ENCODE data around the gene SACS.
"Not testable (repeated sequence)": the region's sequence is repeated elsewhere in the genome, so short reads cannot be mapped to it uniquely, and the experiment has no call there.

Gene SACS

GRCh38 chr13:23314837-23315236 is 118.7 kb downstream of the SACS start:
- DNase-seq (ENCODE audit: low read depth in 2 of 2), result not testable (repeated sequence)

DNA sequence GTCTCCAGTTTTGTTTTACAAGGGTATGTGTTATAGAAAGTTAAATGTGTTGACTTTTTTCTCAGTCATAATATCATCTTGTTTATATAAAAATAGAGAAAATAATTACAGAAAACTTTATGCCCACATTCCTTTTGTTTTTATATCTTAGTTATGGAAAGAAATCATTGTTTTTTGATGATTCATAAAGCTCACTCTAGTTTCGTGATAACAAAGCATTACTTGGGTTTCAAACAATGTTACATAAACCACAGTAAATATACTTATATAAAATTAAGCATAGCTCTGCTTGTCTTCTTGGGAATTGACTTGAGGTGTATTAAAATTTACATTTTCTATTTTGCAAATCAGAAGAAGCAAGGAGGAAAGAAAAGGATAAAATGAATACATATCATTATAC is 140.9 kb downstream of the SACS start:
- no peak for DNase-seq (ENCODE audit: low read depth in 2 of 2)

DNA sequence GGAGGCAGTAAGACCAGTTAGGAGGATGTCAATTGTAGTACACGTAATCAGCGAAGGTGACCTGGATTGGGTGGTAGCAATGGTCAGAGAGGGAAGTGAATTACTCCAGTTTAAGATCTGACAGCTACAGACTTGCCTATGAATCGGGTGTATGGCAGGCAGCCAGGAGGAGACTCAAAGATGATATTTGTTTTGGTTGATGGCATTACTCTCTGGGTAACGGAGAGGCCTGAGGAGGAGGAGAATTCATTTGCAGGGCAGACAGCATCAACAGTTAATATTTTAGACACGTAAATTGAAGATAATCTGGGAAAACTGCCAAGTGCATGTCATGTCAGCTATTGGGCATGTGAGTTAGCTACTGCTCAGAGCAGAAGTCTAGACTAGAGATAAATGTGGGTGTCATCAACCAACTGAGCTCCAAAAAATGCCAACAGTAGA is 143.6 kb downstream of the SACS start:
- no peak for DNase-seq (ENCODE audit: low read depth in 2 of 2)

DNA sequence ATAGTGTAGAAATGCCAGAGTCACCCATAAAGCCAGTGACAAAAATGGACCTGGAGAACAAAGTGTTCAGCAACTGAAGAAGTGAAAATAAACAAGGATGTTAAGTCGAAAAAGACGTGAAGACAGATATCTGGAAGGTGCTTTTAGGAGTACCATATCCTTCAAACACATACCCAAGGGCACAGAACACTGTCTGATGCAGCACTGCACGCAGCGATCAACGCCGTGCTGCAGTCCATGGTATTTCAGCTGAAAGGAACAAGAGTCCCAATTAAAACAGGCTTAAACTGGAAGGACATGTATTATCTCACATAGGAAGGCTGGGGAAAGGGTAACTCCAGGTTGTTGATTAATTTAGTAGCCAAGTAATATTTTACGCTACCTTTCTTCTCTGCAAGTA is 144.5 kb downstream of the SACS start:
- DNase-seq (ENCODE audit: low read depth in 2 of 2), result no peak

DNA sequence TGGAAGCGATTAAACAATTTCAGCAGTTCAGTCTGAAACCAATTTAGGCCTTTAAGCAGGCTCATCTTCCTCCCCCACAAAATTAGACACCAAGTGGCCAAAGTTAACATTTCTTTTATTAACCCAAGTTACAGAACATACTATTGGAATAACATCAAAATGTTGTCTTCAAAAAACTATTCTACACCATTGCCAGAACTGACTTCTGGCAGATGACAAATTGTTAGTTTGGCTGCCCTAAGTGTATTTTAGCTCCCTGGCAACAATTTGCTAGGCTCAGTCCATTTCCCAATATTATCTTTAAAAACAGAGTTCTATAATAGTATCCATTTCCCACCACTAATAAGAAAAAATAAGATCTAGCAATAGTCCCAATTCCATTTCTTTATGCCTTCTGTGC is 144.9 kb downstream of the SACS start:
- DNase-seq (ENCODE audit: low read depth in 2 of 2), result no peak

- DNase-seq (ENCODE audit: low read depth in 2 of 2), result no peak
Observed at GRCh38 chr13:23279321-23279720, 154.2 kb downstream of the SACS start.
